Psoas muscle (tissue), 8 donors: ENCODE measurements around the gene LAMA1. TPM values are rescaled to one million over a fixed set of nuclear protein-coding genes. Genes with fewer than 3 reads are reported as not detected.

Experiments used
- ATAC-seq, 4 donors: fragments of 200-7000 bp; cut with Tn5 transposase; one replicate each; pipeline ENCODE4 v1.9.1; 2020; ENCODE audit warnings: moderate library complexity in 3 of 4, mild to moderate bottlenecking in 2 of 4
- DNase-seq, 2 donors: peaks; one replicate each; pipeline ENCODE4 v3.0.0-alpha.2; 2020
- H3K27ac ChIP-seq: fragments of 200-600 bp; one replicate; pipeline ENCODE4 v1.8.0; 2022
- H3K27me3 ChIP-seq, 3 donors: fragments of 200-600 bp in 1 of 3; one replicate each; pipeline versions ENCODE4 v1.6.1 to v1.8.0; 2013 to 2022; ENCODE audit warnings: low read length in 2 of 3, mild to moderate bottlenecking in 2 of 3, moderate library complexity in 1 of 3; ENCODE audit not compliant: insufficient read depth in 3 of 3
- H3K36me3 ChIP-seq, 2 donors: fragments of 200-600 bp in 1 of 2; one replicate each; pipeline versions ENCODE4 v1.6.1 to v1.8.0; 2013 to 2022; ENCODE audit warnings: low read depth in 1 of 2, mild to moderate bottlenecking in 1 of 2, moderate library complexity in 1 of 2; ENCODE audit not compliant: insufficient read depth in 1 of 2
- H3K4me1 ChIP-seq: fragments of 200-600 bp; one replicate; pipeline ENCODE4 v1.8.0; 2022
- H3K4me3 ChIP-seq: fragments of 200-600 bp; one replicate; pipeline ENCODE4 v1.8.0; 2022; ENCODE audit warnings: mild to moderate bottlenecking
- H3K9me3 ChIP-seq: fragments of 200-600 bp; one replicate; pipeline ENCODE4 v1.8.0; 2022
- WGBS, 3 donors: extraction: QIAGEN DNeasy Blood & Tissue Kit; methylation state at CpG; one replicate each; pipeline versions ENCODE4 v1.1.6 to v1.1.7; 2013; 5-methylcytosine and 5-hydroxymethylcytosine counted together
- intact Hi-C, 2 donors: fragments of 100-400 bp; cut with DNase I; formaldehyde crosslinking; loops; one replicate each; pipeline versions ENCODE4 v1.11.0 to v1.14.2; 2022
- polyA plus RNA-seq, 3 donors: library from polyadenylated mRNA; stranded (reverse); fragments of 200-250 nt; gene quantifications; one replicate each; pipeline ENCODE4 v1.2.3, GENCODE V29; 2013
- total RNA-seq, 4 donors: library from RNA; stranded (reverse); fragmentation: NEBNext Ultra II Directional in 2 of 4; extraction: Animal tissue kit (Norgen Biotek cat#: 25700) in 2 of 4; gene quantifications; one replicate each; pipeline versions ENCODE4 v1.2.1 to v1.2.4, GENCODE V29; 2021 to 2023
- TF ChIP-seq, protein P1 (sequence below): fragments of 200-600 bp; IDR thresholded peaks from one replicate; pipeline ENCODE4 v1.8.0; 2022; ENCODE audit warnings: antibody characterized with exemption
- donor health status: healthy with polysubstance abuse.
- donor health status: DM: no; HTN: no; CAD: no; lungs with moderate emphysema.
- donor health status: Bipolar disorder and iron deficiency.
- donor health status: healthy.
- donor health status: DM: yes; HTN: yes; CAD: no.
- donor health status: DM: no; HTN: no; CAD: no.
- donor health status: DM: no; HTN: no; CAD: no.
- donor health status: DM: yes; HTN: yes; CAD: no.

The LAMA1 gene
- total and polyA plus RNA-seq, 7 donors, result 0.04 to 2.6 (median 0.11) TPM; not detected in 1

DNA sequence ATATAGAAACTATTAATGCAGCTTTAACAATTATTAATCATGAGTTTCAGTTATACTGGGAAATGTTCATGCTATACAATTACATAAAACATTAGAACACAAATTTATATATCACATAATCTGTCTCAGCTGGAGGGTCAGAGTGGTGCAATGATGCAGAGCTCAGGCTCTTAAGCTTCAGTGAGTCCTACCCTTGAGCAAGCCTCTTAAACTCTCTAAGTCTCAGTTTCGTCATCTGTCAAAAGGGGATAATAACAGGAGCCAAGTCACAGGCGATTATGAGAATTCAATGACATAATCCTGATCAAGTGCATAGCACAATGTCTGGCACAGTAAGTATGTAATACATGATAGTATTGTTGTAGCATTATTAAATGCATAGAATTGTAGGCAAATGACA, 46.0 kb downstream of the LAMA1 start:
- no peak overlapping the region for H3K4me3 ChIP-seq
- H3K27ac ChIP-seq, result no peak overlapping the region
- no peaks in the 10 kb centered on the region for H3K4me1 ChIP-seq
- DNase-seq (no peak), ATAC-seq (no peak)
- 57 to 69% (median 68%) methylated on average over 2 of the region's 2 CpGs for WGBS, 3 donors
- TF ChIP-seq, protein P1, sequence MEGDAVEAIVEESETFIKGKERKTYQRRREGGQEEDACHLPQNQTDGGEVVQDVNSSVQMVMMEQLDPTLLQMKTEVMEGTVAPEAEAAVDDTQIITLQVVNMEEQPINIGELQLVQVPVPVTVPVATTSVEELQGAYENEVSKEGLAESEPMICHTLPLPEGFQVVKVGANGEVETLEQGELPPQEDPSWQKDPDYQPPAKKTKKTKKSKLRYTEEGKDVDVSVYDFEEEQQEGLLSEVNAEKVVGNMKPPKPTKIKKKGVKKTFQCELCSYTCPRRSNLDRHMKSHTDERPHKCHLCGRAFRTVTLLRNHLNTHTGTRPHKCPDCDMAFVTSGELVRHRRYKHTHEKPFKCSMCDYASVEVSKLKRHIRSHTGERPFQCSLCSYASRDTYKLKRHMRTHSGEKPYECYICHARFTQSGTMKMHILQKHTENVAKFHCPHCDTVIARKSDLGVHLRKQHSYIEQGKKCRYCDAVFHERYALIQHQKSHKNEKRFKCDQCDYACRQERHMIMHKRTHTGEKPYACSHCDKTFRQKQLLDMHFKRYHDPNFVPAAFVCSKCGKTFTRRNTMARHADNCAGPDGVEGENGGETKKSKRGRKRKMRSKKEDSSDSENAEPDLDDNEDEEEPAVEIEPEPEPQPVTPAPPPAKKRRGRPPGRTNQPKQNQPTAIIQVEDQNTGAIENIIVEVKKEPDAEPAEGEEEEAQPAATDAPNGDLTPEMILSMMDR, result no peak
- no peaks in the 10 kb centered on the region for H3K9me3 ChIP-seq
- peaks cover 0 to 4% (median 0%) of the 10 kb centered on the region in 3 donors for H3K27me3 ChIP-seq
- intact Hi-C loops, result no loop called here
- no peaks in the 10 kb centered on the region for H3K36me3 ChIP-seq

DNA sequence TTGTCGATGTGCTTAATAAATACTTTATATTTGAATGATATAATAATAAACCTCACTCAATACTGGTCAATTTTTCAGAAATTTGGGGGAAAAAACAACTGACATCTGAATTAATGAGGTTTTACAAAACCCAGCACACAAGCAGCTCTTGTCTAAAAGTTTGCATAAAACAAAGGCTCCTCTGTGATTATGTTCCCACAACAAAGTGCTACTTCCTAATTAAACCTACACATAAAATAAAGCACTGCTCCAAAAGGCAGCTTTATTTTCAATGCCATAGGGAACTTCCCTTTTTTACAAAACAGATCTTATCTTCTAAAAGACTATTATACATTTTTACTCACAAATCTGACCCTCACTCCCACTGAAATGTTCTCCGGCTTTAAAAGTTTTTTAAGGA, 47.1 kb downstream of the LAMA1 start:
- DNase-seq (no peak), ATAC-seq (no peak)
- H3K27me3 ChIP-seq, result peaks cover 0 to 4% (median 0%) of the 10 kb centered on the region in 3 donors
- intact Hi-C loops, result no loop called here
- H3K4me1 ChIP-seq, result no peaks in the 10 kb centered on the region
- 85 to 92% (median 86%) methylated on average over 2 of the region's 2 CpGs for WGBS, 3 donors
- TF ChIP-seq, protein P1, result no peak
- no peak overlapping the region for H3K27ac ChIP-seq
- no peaks in the 10 kb centered on the region for H3K9me3 ChIP-seq
- no peak overlapping the region for H3K4me3 ChIP-seq
- H3K36me3 ChIP-seq, result no peaks in the 10 kb centered on the region

DNA sequence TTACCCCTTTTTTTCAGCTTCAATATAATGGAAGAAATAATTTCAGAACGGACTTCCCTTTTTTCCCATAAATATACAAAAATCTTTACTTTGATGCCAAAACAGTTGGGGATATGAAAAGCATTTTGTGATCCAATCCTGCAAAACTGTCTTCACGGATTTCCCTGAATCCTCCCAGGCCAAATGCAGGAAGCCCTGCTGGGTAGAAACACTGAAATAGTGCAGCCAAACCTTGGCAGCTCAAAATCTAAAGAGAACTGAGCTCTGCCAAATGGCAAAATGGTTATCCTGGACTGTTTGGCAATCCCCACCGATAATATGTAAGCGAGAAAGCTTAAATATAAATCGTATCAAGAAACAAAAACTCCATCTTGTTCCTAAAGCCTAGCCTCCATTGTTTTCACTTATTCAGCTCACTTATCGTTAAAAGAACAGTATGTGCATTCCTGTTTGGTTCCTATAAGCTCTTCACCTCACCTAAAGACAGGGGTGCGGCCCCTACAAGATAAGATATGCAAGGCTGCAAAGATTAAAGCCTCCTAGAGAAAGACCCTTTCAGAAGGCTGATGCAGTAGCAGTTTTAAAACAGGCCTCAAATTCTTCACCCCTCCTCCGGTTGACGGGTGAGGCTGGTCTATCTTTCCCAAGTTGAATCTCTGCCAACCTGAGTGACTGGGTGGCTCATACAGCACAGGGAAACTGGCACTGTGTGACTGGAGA, 48.6 kb downstream of the LAMA1 start:
- intact Hi-C loops, result no loop called here
- TF ChIP-seq, protein P1, result no peak
- H3K4me3 ChIP-seq, result no peak overlapping the region
- no peaks in the 10 kb centered on the region for H3K4me1 ChIP-seq
- peaks cover 0 to 4% (median 0%) of the 10 kb centered on the region in 3 donors for H3K27me3 ChIP-seq
- 74 to 84% (median 80%) methylated on average over 9 of the region's 9 CpGs for WGBS, 3 donors
- no peaks in the 10 kb centered on the region for H3K9me3 ChIP-seq
- H3K36me3 ChIP-seq, result no peaks in the 10 kb centered on the region
- ATAC-seq, result no peak
- H3K27ac ChIP-seq, result no peak overlapping the region
- DNase-seq, result no peak

DNA sequence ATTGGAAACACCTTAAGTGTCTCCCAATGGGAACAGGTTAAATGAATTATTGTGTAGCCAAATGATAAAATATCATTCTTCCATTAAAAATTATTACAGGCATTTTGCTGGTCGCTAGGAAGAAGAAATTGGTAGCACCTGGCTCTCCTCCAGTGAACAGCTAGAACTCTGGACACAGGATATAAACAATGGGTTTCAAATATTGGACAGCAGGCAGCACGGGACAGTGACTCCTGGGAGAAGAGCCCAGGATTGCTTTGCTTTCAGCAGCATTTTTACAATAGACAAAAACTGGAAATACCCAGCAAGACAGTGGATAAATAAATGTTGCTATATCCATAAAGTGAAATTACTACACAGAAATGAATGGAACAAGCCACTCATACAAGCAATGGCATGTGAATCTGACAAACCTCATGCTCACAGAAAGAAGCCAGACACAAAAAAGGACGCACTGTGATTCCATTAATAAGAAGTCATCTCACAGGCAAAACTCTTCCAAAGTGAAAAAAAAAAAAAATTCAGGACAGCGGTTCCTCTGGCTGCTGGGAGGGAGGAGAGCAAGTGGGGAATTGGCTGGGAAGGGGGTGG, 50.5 kb downstream of the LAMA1 start:
- intact Hi-C loops, result no loop called here
- H3K4me3 ChIP-seq, result no peak overlapping the region
- H3K9me3 ChIP-seq, result no peaks in the 10 kb centered on the region
- TF ChIP-seq, protein P1, result no peak
- no peaks in the 10 kb centered on the region for H3K36me3 ChIP-seq
- ATAC-seq, result no peak
- 23 to 39% (median 33%) methylated on average over 4 of the region's 4 CpGs for WGBS, 3 donors
- no peaks in the 10 kb centered on the region for H3K4me1 ChIP-seq
- peaks cover 0 to 3% (median 0%) of the 10 kb centered on the region in 3 donors for H3K27me3 ChIP-seq
- H3K27ac ChIP-seq, result no peak overlapping the region
- no peak for DNase-seq
